Measurements from ENCODE around the gene COL21A1.
"Not testable (repeated sequence)": the region's sequence is repeated elsewhere in the genome, so short reads cannot be mapped to it uniquely, and the experiment has no call there.

COL21A1 gene

DNA sequence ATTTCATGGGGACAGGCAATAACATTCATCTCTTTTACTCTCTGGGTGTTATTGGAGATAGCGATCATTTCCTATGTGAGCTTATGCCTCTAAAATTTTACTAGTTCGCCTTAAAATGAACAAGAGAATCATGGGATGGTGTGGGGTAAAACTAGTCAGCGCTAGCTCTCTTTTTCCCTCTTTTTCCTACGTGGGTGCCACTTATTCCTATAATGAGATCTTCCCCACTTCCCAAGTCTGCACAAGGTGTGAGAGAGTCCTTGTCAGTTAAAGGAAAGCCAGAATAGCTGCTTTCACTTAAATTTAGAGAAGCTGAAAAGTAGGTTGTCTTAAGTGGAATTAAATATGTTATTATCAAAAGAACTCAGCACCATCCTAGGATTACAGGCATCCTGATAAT, 198.8 kb downstream of the COL21A1 start:
- no peak for DNase-seq (ENCODE audit: low read depth in 2 of 2)

DNA sequence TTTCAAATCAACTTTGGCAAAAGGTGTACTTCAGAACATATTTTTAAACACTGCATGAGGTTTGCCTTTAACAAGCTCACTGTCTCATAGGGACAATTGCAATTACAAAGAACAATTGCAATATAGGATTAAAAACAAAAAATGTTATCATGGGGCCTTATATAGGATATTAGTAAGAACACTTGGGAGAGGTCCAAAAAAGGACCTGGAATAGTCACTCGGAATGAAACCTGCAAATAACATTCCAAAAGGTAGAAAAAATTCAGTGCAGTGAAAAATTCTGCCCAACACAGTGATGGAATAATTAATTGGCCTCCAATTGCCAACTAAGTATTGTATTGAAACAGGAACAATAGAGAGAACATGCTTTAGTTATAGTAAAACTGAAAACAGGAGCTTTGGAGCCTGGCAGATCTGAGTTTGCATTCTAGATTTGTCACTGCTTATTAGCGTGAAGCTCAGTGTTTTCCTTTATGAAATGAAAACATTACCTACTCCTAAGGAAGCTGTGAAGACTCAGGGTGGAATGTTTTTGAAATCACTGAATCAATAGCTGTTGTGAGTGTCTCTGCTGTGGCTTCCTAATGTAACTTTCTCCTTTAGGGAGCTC, 199.3 kb downstream of the COL21A1 start:
- DNase-seq (ENCODE audit: low read depth in 2 of 2): no peak

DNA sequence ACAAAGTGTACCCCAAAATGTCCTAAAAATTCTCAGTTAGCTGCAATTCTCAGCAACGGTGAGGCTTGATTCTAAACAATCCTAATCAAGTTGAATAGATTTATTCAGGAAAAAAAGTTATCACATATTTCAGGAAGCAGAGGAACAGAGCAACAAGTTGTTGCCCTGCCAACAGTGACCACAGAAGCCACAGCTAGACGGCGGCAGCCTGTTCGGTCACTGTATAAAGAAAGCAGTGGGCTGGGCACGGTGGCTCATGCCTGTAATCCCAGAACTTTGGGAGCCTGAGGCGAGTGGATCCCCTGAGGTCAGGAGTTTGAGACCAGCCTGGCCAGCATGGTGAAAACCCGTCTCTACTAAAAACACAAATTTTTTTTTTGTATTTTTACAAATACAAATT, 200.8 kb downstream of the COL21A1 start:
- DNase-seq (ENCODE audit: low read depth in 2 of 2): no peak

DNA sequence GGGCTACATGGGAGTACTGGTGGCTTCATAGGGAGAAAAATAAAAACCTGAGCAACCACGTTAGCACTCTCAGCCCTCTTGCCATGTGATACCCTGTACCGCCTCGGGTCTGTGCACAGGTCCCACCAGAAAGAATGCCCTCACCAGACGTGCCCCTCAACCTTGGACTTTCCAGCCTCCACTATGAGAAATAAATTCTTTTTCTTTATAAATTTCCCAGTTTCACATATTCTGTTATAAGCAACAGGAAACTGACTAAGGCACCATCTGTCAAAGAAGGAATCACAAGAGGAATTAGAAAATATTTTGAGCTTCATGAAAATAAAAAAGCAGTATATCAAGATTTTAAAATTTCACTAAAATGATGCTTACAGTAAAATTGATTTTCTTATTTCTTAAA, 203.6 kb downstream of the COL21A1 start:
- no peak for DNase-seq (ENCODE audit: low read depth in 2 of 2)

DNA sequence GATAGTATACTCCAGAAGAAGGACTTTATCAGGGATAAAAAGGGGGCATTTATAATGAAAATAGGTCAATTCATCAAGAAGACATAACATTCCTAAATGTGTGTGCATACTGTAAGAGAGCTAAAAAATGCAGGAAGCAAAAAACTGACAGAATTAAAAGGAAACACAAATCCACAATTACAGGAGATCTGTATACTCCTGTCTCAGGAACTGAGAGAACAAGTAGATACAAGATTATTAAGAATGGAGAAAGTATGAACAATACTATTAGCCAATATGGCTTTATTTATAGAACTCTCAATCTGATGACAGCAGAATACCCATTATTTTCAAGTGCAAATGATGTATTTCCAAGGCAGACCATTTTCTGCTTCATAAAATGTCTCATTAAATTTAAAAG, 204.3 kb downstream of the COL21A1 start:
- no peak for DNase-seq (ENCODE audit: low read depth in 2 of 2)

DNA sequence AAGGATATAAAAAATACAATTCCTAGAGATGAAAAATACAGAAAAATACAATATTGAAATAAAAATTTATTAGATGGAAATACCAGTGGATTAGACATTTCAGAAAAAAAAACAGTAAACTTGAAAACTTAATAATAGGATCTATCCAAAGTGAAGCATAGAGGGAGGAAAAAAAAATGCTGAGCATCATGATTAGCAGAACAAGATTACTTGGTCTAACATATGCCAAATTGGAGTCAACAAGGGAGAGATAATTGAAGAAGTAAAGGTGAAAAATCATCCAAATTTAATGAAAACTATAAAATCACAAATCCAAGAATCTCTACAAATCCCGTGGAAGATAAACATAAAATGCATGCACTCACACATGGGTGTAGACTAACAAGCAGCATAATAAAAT, 205.8 kb downstream of the COL21A1 start:
- no peak for DNase-seq (ENCODE audit: low read depth in 2 of 2)

DNA sequence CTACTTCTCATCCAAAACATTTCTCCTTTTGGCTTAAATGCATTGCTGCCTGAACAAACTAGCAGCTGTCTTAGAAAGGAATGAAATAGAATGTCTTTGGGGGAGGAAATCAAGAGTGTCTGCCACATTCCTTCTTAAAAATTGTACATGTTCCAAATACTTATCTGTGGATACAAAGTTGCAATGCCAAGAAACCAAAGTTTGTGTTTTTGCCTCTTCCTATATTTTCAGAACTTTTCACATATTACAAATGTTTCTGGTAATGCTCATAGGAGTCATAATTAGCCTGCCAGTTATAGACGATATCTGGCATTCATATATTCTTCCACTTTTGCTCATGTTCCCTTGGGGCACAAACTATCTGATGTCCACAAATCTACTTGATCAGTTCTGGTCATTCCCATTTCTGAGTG, 206.5 kb downstream of the COL21A1 start:
- DNase-seq (ENCODE audit: low read depth in 2 of 2): peak; percentile 70 to 73

DNA sequence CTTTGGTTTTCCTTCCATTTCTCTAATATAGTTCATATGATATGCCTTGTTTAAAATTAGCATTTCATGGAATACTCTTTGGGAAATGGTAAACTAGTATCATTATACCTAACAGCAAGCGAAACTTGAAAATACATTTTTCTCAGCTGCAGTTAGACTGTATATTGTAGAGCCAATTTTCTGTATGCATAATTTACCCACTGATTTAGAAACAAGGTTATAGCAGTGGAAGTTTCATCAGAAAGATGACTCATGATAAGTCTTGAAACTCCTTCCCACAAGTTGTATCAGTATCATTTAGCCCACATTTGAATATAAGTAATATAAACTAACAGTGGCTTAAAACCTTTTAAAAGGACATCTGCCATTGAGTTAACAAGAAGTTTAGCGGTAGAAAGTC, 207.2 kb downstream of the COL21A1 start:
- DNase-seq (ENCODE audit: low read depth in 2 of 2): peak; percentile 48 to 50

DNA sequence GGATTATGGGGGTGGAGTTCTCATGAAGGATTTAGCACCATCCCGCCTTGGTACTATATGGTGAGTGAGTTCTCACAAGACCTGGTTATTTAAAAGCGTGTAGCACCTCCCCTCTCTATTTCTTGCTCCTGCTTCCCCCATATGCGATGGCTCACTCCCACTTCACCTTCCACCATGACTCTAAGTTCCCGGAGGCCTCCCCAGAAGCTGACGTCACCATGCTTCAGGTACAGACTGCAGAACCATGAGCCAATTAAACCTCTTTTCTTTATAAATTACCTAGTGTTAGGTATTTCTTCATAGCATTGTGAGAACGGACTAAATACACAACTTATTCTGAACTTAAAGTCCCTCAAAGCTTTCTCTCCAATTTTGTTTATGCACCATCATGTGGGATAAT, 208.6 kb downstream of the COL21A1 start:
- DNase-seq (ENCODE audit: low read depth in 2 of 2): no peak

DNA sequence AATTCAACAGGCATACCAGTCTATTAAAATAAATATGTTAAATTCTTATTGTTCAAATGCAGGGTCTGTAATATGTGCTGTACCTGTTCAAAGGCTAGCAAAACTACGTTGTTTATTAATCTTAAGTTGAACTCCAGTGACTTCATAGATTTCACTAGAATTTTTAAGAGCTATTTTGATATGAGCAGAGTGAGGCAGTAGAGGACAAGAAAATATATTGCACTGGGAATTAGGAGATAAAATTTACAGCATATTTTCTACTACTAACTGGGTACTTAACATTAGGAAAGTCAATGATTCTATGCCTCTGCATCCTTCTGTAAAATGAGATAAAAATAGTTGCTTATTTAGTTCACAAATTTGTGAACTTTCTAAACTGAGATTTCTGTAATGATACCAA, 209.8 kb downstream of the COL21A1 start:
- no peak for DNase-seq (ENCODE audit: low read depth in 2 of 2)

DNA sequence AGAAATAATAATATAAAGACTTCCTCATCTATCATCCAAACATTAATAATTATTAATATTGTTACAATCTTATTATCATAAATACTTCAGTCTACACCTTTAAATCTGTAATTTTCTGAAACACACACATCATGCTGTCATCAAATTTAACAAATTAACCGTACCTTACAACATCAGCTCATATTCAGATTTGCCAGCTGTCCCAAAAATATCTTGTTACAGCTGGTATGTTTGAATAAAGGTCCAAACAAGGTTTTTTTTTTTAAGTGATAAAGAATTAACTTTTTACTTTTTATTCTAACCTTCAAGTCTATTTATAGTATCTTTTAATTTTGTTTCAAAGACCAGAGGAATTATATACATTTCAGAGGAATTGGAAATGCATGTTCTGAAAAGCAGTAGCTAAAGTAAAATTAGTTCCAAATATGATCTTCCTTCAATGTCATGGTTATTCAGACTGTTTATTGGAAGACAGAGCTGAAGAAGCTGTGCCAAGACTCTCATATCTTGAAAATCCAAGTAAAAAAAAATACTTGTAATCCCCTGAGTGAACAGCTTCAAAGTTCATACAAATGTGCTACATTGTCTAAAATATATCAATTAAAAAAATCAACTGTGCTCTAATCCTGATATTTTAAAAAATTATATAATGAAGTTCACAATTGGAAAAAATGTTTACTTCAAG, 210.3 kb downstream of the COL21A1 start:
- no peak for DNase-seq (ENCODE audit: low read depth in 2 of 2)

DNA sequence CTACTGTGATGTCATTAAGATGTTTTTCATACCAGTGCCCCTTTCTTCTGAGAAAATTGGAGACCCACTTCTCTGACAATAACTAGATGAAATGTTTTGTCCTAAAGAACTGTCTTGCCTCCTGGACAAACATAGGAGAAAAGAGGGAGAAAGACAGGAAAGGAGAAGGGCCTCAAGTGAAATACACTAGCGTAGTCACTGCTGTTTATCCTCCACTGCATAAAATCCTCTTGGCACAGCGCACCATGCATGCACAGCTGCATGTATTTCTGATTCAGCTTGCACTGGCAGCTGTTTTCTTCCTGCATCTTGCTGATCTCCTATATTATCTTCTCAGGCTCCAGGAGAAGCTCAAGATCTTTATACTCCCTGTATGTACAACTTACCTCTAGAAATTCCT, 214.0 kb downstream of the COL21A1 start:
- DNase-seq (ENCODE audit: low read depth in 2 of 2): no peak

DNA sequence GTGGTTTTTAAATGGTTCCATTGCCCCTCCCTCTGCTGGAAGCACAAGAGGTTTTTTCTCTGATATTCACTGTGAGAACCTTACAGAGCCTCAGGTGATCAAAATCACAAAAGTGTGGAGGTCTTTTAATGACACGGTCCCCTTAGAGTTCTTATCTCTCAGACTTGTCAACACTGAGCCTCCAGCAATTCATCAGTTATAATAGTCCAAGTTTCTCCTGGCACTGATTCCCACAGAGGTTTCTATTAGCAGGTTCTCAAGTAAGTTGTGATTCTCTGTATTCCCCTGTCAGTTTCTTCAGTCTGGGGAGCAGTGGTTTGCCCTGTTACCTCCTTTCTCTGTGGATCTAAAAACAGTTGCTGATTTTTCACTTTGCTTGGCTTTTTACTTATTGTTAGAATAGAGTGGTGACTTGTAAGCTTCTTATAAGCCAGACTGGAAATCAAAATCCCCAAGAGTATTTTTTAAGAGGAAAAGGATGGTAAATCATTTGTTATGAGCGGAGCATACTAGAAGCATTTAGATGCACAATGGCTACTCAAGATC, 214.6 kb downstream of the COL21A1 start:
- no peak for DNase-seq (ENCODE audit: low read depth in 2 of 2)

DNA sequence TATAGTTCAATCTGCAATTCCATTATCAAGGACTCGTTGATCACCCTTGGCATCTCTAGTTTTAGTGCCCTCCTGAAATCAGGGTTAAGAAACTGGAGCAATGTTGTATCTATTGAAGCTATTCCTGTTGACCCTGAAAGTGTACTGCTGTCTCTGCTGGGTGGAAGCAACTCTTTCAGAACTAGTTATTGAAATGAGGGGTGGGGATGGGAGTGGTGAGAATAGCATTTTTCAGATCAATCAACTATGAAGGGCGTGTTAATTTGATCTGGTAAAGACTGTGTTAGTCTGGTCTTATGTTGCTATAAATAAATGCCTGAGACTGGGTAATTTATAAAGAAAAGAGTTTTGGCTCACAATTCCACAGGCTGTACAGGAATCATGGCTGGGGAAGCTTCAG, 219.5 kb downstream of the COL21A1 start:
- DNase-seq (ENCODE audit: low read depth in 2 of 2): no peak

DNA sequence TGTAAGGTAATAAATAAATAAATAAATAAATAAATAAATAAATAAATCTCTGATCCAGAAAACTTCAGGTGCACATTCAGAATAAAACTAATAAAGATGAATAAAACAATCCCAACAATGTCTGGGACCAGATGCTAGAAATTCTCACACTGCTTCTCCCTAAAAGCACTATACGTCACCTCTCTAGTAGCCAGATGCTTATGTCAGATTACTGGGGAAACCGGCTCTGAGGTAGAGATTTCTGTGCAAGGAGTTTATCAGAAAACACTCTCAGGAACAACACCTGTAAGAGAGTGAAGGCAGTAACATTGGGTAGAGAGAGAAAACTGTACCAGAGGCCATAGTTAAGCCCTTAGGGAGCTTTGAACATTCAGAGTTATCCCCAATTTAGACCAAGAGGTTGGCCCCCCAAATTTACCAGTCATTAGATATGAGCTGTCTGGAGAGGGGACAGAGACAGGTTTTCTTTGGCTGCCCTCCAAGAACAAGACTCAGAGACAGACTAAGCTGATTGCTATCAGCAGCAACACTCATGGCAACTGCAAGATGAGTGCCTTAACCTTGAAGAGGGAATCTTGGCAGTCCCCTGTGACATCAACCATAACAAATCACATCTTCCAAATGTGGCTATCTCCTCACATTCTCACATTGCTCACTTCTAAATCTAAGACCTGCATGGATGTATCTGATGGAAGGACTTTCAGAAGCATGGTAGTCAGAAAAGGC, 220.8 kb downstream of the COL21A1 start:
- no peak for DNase-seq (ENCODE audit: low read depth in 2 of 2)

DNA sequence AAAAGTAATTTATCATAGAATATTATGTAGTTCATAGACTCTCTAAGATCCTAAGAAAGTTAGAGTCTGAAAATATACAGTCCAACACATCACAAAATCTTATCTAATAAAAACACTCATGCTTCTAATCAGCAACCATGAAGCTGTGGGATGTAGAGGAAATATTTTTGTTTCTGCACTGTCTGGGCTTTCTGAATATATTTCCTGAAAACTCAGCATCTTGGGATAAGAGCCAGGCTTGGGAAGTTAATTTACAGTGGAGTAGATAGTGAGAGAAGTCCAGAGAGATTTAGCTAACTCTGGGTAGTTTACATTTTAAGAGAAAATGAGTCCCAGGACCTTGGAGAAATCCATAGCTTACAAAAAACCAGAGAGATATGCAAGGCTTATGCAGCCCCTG, 221.6 kb downstream of the COL21A1 start:
- DNase-seq (ENCODE audit: low read depth in 2 of 2): peak in 1 of 2 experiments; percentile 25

DNA sequence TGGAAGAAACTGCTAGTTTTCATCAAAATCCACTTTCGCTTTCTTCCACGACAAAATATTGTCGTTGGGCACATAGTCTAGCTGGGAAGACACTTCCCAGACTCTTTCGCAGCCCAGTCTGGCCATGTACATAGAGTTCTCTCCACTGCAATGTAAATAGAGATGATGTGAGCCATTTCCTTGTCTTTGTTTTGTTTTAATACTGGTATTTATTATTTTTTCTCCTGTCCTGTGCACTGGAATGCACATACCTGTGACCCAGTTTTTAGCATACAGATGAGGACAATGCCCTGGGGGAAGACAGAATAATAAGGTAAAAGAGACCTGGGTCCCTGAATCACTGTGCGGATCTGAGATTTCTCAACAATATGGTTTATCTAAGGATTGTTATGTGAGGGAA, 222.4 kb downstream of the COL21A1 start:
- DNase-seq (ENCODE audit: low read depth in 2 of 2): no peak

DNA sequence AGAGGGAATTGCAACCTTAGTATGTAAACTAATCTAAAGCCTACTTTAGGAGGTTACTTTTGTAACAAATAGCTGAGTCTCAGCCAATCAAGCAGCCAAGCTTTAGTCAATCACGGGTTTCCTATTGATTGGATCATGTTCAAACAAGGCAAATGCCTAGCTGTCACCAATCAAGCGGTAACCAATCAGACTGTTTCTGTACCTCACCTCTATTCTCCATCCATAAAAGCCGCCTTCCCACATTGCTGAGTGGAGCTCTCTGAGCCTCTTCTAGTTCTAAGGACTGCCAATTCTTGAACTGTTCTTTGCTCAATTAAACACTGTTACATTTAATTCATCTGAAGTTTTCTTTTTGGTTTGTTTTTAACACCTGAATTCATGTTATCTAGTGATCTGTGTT, 223.6 kb downstream of the COL21A1 start:
- no peak for DNase-seq (ENCODE audit: low read depth in 2 of 2)

DNA sequence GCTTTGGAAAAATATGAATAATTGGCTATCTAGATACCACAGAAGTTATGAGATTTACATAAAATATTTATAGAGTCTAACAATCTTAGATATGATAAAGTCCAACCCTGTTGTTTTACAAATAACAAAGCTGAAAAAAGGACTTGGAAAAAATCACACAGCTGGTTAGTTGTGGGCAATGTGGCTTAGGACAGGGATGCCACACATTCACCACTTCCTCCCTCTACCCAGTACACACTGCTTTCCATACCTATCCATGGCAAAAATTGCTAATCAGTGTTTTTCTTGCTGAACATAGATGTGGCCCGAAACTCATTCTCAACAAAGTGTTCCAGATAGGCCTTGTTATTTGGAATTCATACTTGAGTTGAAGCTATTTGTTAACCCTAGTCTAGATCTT, 224.7 kb downstream of the COL21A1 start:
- DNase-seq (ENCODE audit: low read depth in 2 of 2): no peak

DNA sequence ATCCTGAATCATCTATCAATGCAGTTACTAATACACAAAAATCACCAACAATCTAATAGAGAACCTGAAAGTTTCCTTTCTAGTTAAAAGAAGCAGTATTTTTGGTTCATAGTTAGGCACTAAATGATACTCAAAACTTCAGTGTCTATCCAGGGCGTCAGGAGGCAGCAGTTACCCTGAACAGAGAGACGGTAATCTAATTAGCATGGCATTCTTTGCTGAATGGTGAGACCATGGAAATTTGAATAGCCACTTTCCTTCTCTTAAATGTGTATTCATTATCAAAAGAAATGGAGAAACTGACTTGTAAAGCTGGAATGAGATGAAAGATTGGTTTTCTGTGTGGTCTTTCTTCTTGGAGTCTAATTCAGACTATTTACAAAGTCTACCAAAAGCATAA, 225.4 kb downstream of the COL21A1 start:
- DNase-seq (ENCODE audit: low read depth in 2 of 2): no peak

DNA sequence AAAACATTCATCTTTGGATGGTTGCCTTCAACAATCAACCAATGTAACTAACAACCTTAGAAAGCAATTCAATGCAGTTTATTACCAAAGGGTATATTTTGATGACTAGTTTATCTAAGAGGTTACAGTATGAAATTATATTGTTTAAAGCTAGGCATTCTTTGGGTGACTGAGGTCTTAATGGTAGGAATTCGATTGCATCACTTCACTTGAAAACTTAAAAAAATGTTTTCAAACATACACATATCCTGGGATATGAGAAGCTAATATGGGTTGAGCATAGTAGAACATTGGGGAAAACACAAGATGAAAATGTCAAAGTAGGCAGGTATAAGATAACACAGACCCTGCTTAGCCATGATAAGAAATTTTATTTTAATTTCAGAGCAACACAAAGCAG, 227.4 kb downstream of the COL21A1 start:
- no peak for DNase-seq (ENCODE audit: low read depth in 2 of 2)

DNA sequence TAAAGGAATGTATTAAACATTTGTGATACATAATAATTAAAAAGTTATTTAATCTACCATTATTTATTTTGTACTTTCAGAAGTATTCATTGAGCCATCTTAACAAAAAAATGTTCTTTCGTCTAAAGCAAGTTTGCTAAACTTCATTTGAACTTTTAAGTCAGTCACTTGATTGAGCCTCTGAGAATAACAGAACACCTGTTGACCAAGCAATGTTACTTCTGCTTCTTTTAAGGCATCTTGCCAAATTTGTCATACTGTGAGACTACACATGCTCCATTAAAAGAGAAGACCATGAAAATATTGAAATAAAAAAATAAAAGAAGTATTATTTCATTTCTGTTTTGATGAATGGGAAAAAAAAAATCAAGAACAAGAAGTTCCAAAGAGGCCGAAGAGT, 230.2 kb downstream of the COL21A1 start:
- no peak for DNase-seq (ENCODE audit: low read depth in 2 of 2)

DNA sequence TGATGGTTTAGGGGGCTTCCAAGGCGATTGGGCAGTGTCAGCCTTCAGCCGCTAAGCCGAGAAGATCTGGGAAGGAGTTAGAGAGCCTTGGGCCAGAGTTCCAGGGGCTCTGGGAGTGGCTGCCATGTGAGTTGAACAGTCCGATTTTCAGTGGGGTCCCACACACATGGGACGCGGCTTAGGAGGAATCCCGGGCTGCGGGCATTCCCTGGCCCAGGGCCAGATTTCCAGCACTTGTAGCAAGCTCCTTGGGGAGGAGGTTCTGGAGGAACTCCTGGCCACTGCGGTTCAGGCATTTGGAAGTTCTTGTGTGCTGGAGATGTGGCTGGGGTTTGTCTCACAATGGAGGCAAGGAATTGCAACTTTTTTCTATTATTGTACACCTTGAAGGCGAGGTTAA, 233.3 kb downstream of the COL21A1 start:
- DNase-seq (ENCODE audit: low read depth in 2 of 2): not testable (repeated sequence)

All from fibroblast of skin of left quadriceps (primary cell).